ENCODE results near the gene PICALM.

DNA sequence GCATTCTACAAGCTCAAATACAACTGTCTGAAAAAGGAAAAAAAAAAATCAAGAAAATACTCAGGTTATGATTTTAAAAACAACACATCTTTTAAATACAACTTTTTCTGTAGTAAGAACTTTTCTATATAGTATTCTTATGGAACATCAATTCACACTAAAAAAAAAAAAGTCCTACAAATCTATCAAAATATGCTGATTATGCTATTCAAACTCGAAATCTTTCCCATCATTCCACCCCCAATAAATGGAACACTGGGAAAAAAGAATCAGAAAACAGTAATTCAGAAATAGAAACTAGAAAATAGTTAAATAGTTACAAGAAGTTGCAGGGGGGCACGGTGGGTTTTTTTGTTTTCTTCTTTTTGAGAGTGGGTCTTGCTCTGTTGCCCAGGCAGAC lies 77.4 kb downstream of the PICALM start:
- TF ChIP-seq RBBP5 (conservative IDR thresholded peaks at IDR 0.05) = no peak
- TF ChIP-seq, protein P1, sequence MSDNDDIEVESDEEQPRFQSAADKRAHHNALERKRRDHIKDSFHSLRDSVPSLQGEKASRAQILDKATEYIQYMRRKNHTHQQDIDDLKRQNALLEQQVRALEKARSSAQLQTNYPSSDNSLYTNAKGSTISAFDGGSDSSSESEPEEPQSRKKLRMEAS (IDR thresholded peaks at IDR 0.05; ENCODE audit: low read depth, low read length) = no peak

Data from GM12878 (cell line).